NCI-H2196 (cell line): Measurements from ENCODE around the gene XPA.
"Not testable (repeated sequence)": the region's sequence is repeated elsewhere in the genome, so short reads cannot be mapped to it uniquely, and the experiment has no call there.

ENCODE experiments used
- DNase-seq: peaks from one replicate; lab custom pipeline; 2025; ENCODE audit not compliant: unreplicated experiment; lab: John Stamatoyannopoulos, UW

Gene XPA

GRCh38 chr9:97704345-97704677 lies 7.2 kb upstream of the XPA start:
- DNase-seq, result no peak

- DNase-seq, result peak; percentile 54
These were observed 6.6 kb upstream of the XPA start for GRCh38 chr9:97703437-97704344.

DNA sequence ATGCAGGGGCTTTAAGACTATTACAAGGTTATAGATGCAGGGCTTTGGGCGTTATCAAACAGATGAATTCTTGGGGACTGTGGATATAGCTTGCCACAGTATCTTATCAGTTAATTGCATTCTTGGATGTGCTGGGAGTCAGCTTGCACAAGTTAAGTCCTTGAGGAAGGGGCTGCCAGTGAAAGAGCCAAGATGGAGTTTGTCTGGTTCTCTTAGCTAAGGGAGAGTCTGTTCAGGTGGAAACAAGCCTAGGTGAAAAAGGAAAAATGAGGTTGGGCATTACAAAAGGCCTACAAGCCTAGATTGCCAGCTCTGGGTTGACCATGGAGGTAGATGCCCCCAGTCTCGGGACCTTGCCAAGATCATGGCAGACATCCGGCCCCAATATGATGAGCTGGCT lies 2.7 kb upstream of the XPA start:
- DNase-seq, result not testable (repeated sequence)

- DNase-seq, result not testable (repeated sequence)
These were observed 2.1 kb upstream of the XPA start for GRCh38 chr9:97699281-97699680.

- no peak for DNase-seq
These were observed 1.7 kb upstream of the XPA start for GRCh38 chr9:97698865-97699264.

GRCh38 chr9:97697837-97698236 lies 697 bp upstream of the XPA start:
- no peak for DNase-seq

DNA sequence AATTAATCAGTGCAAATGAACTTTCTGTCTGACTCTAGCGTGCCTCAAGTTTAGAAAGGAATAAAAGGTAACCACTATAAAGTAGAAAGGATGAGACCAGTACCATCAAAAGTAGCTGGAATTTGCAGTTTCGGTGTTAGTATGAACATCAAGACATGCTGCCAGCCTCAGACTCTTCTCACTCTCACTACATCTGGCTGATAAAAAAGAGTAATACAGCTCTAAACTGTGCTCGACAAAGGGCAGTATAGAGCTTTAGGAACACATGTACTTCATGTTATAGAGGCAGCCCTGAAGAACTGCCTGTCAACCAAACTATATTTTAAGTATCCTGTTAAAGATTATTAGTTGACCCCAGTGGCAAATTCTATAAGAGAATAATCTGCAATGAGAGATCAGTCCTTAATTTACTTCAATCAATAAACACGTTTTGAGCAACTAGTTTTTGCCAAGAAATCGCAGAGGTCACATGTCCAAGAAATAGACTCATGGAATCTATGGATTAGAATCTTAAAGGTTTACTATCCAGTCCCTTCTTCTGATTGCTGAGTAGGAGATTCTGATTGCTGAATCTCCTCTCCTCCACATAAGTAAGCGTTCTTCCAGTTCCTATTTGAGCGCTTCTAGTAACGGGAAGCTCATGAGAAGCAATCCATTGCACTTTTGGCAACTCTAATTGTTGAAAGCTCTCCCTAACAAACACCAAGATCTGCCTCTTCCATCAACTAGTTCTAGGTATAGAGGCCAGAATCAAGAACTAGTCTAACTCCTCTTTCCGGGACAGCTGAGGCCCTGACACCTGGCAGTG lies 941 bp downstream of the XPA start:
- DNase-seq, result no peak

GRCh38 chr9:97695390-97695789 lies 1.8 kb downstream of the XPA start:
- no peak for DNase-seq

DNA sequence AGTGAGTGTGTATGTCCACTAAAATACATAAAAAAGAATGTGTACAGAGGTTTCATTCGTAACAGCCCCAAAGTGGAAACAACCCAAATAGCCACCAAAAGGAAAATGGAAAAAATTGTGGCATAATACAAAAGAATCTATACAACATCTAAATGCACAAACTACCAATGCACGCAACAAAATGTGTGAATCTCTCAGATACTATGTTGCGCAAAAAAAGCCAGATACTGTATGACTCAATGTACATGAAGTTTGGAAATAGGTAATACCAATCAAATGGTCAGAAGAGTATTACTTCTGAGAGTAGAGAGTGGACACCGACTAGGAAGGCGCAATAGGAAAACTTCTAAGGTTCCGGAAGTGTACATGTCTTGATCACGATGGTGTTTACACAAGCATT lies 2.4 kb downstream of the XPA start:
- DNase-seq, result no peak

GRCh38 chr9:97689401-97690180 lies 7.5 kb downstream of the XPA start:
- DNase-seq, result no peak

DNA sequence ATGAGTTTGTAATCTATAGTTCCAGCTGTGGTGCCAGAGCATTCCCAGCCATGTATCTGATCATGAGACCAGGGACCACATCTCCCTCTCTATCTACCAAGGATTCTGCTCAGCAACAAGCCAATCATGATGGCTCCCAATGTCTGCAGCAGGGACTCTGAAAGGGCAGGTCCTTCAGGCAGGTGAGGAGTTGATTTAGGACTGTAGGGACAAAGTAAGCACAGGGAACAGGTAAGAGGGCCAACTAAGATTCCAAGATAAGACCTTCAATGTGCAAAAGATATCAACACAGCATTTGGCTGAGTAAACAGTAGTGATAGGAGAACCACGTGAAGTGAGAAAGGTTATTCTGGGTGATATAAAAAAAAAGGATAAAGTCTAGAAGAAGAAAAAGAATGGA lies 8.5 kb downstream of the XPA start:
- no peak for DNase-seq

DNA sequence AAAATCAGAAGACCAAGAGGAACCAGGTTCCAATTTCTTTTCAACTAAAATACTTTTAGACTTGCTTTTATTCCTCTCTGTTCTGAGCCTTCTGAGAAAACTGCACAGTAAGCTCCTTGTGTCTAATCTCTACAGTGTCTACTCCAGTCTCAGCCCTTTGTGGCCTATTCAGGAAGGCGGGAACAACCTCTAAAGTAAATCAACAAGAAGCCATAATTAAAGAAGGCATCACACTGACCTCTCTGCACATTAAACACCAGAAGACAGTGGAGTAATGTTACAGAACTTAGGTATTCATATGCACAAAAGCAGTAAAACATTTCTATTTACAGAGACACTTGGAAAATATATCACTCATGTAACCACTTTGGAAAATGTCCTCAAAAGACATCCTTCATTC lies 14.9 kb downstream of the XPA start:
- no peak for DNase-seq

GRCh38 chr9:97675655-97676054 lies 21.5 kb downstream of the XPA start:
- DNase-seq, result no peak

GRCh38 chr9:97673922-97674321 lies 23.2 kb downstream of the XPA start:
- DNase-seq, result no peak

- no peak for DNase-seq
These were observed 24.7 kb downstream of the XPA start for GRCh38 chr9:97672403-97672802.

- DNase-seq, result no peak
These were observed 26.6 kb downstream of the XPA start for GRCh38 chr9:97670586-97670985.

GRCh38 chr9:97668485-97668884 lies 28.7 kb downstream of the XPA start:
- no peak for DNase-seq

- no peak for DNase-seq
These were observed 30.0 kb downstream of the XPA start for GRCh38 chr9:97666907-97667686.

DNA sequence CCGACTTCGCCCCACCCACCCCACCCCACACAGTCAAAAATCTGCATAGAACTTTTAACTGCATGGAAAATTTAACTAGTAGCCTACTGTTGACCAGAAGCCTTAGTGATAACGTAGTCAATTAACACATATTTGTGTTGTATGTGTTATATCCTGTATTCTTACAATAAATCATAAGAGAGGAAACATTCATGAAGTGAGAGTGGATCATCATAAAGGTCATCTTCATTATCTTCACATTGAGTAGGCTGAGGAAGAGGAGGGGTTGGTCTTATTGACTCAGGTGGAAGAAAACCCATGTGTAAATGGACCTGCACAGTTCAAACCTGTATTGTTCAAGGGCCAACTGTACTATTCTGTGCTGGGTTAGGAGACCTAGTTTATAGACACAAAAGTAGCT lies 31.4 kb downstream of the XPA start:
- no peak for DNase-seq

- no peak for DNase-seq
These were observed 36.3 kb downstream of the XPA start for GRCh38 chr9:97660847-97661246.

GRCh38 chr9:97660340-97660739 lies 36.8 kb downstream of the XPA start:
- no peak for DNase-seq
